ENCODE measurements around the gene ASB1. TPM values are rescaled to one million over a fixed set of nuclear protein-coding genes. Genes with fewer than 3 reads are reported as not detected.
"Not testable (repeated sequence)": the region's sequence is repeated elsewhere in the genome, so short reads cannot be mapped to it uniquely, and the experiment has no call there.

Gene ASB1
- total RNA-seq, 1 donor: 21.2 TPM

DNA sequence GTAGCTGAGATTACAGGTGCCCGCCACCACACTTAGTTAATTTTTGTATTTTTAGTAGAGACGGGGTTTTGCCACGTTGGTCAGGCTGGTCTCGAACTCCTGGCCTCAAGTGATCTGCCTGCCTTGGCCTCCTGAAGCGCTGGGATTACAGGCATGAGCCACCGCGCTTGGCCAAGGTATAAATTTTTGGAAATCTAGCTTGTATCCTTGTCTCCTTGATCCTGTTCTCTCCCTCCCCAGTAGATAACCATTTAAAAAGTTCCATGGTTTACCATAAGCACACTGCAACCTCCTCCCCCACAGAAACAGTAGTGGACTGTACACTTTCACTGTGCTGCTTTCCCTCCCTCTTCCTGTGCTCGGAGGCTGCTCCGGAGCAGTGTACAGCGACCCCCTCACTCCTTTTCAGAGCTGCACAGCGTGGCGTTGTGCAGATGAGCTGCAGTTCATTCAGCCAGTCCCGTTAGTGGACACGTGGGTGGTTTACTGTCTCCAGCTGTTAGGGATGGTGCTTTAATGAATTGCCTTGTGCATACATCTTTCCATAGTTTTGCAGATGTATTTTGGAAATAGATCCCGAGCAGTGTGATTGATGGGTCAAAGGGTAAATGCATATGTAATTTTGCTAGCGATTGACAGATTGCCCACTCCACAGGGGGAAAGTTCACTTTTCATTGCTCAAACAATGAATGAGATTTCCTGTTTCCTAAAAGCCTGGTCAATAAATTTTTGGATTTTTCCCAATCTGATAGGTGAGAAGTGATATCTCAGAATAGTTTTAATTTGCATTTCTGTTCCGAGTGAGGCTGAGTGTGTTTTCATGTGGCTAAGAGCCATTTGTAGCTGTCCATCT, 14.8 kb downstream of the ASB1 start:
- peak; percentile 46 for DNase-seq (ENCODE audit: low read depth)
- no peak for TF ChIP-seq CTCF (IDR thresholded peaks at IDR 0.05; ENCODE audit: insufficient read depth, low read depth, low read length)
- no peak overlapping the region for H3K4me3 ChIP-seq (ENCODE audit: low read depth, low read length)

GRCh38 chr2:238442257-238442656, 15.5 kb downstream of the ASB1 start:
- DNase-seq (ENCODE audit: low read depth); H3K4me3 ChIP-seq (ENCODE audit: low read depth, low read length): not testable (repeated sequence)

DNA sequence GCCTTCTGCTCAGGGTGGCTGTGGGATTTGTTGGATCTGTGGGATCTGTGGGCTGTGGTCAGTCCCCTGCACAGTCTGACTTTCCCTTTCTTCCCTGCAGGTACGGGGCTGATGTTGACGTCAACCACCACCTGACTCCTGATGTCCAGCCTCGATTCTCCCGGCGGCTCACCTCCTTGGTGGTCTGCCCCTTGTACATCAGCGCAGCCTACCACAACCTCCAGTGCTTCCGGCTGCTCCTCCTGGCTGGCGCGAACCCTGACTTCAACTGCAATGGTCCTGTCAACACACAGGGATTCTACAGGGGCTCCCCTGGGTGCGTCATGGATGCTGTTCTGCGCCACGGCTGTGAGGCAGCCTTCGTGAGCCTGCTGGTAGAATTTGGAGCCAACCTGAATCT, 17.5 kb downstream of the ASB1 start:
- no peak for DNase-seq (ENCODE audit: low read depth)
- H3K4me3 ChIP-seq (ENCODE audit: low read depth, low read length): no peak overlapping the region
- no peak for TF ChIP-seq CTCF (IDR thresholded peaks at IDR 0.05; ENCODE audit: insufficient read depth, low read depth, low read length)

DNA sequence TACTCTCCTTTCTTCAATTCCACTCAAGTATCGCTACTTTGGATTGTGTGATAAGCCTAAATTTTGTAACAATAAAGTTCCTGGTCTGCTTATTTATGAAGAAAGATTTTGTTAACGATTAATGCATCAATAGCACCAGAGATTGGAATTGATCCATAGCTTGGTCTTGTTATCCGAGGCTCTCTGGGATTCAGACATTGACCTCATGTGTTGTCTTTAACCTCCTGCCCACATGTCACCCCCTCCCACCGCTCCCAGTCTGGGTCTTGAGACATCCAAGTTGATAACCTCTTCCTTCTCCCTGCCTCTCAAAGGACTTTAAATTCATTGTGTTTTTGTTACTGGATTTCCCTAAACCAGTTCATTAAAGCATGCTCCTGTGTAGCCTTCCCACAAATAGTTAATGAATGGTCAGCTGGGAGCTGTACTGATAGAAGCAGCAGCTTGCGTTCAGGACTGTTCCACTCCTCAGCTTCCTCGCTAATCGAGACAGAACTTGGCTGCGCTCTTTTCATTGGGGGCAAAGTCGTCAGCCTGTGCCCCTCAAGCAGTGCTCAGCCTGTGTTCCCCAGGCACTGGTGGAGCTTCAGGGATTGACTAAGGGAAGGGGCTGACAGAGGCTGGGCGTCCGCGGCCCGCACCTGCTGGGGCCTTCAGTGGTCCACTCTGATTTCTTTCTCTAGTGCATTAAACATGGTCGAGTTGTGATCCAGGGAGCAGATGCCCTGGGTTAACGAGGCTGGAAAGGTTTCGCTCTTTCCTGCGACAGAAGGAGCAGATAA, 18.9 kb downstream of the ASB1 start:
- TF ChIP-seq CTCF (IDR thresholded peaks at IDR 0.05; ENCODE audit: insufficient read depth, low read depth, low read length): no peak
- DNase-seq (ENCODE audit: low read depth): no peak
- no peak overlapping the region for H3K4me3 ChIP-seq (ENCODE audit: low read depth, low read length)

DNA sequence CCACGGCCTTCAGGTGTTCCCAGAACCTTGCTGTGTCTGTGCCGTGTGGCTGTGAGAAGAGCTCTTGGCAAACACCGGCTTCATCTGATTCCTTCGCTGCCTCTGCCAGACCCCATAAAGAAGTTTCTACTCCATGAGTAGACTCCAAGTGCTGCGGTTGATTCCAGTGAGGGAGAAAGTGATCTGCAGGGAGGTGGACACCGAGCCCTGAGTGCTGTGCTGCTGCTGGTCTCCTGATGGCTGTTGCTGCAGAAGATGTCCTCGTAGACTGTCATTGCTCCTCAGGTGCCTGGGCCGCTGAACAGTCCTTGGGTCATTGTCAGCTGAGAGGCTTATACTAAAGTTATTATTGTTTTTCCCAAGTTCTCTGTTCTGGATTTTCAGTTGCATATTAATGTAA, 19.6 kb downstream of the ASB1 start:
- DNase-seq (ENCODE audit: low read depth): no peak
- H3K4me3 ChIP-seq (ENCODE audit: low read depth, low read length): no peak overlapping the region
- TF ChIP-seq CTCF (IDR thresholded peaks at IDR 0.05; ENCODE audit: insufficient read depth, low read depth, low read length): no peak

- no peak overlapping the region for H3K4me3 ChIP-seq (ENCODE audit: low read depth, low read length)
- TF ChIP-seq CTCF (IDR thresholded peaks at IDR 0.05; ENCODE audit: insufficient read depth, low read depth, low read length): no peak
- no peak for DNase-seq (ENCODE audit: low read depth)
Observed at GRCh38 chr2:238448031-238448955, 21.6 kb downstream of the ASB1 start.

Measured in fibroblast of villous mesenchyme (primary cell).